Measurements from ENCODE around the gene FCMR. TPM values are rescaled to one million over a fixed set of nuclear protein-coding genes. Genes with fewer than 3 reads are reported as not detected.

The FCMR gene
- total and polyA plus RNA-seq, 2 donors (not counting 1 experiment from before 2014, with no cell fraction given): 711 to 931 TPM

- Histone ChIP-seq H3K4me2 (replicated peaks; ENCODE audit: low read depth, low read length, poor library complexity, severe bottlenecking) (peak overlapping the region; percentile 82), H4K20me1 (ENCODE audit: control insufficient read depth, insufficient read depth, low read length, poor library complexity, severe bottlenecking) (no peaks in the 10 kb centered on the region), H3K36me3 (replicated peaks in 1 of 2; ENCODE audit: control extremely low read depth in 1 of 2, control insufficient read depth in 1 of 2, extremely low read depth in 1 of 2, insufficient read depth in 2 of 2, low read length in 1 of 2) (no peaks in the 10 kb centered on the region), H3K27ac (ENCODE audit: low read length in 2 of 2) (peak overlapping the region; percentile 88 to 96), H3K4me3 (ENCODE audit: control extremely low read depth in 1 of 5, extremely low read depth in 1 of 5, insufficient read depth in 1 of 5, low read depth in 2 of 5, low read length in 4 of 5) (peak overlapping the region in 3 of 5 experiments; percentile 19 to 54 (median 31)), H3K27me3 (replicated peaks in 1 of 4; ENCODE audit: control extremely low read depth in 1 of 4, control insufficient read depth in 3 of 4, insufficient read depth in 4 of 4, low read length in 3 of 4) (no peaks in the 10 kb centered on the region), H3K9ac (ENCODE audit: low read length) (peak overlapping the region; percentile 54), H3K79me2 (ENCODE audit: control insufficient read depth, insufficient read depth, low read length) (peaks cover 83% of the 10 kb centered on the region), H2AFZ (ENCODE audit: insufficient read depth, low read depth, low read length, poor library complexity, severe bottlenecking) (peak overlapping the region; percentile 57), H3K4me1 (ENCODE audit: control insufficient read depth in 2 of 2, insufficient read depth in 2 of 2, low read length in 2 of 2) (peaks cover 88 to 91% of the 10 kb centered on the region in 2 donors), H3K9me3 (ENCODE audit: control extremely low read depth in 1 of 3, control insufficient read depth in 2 of 3, insufficient read depth in 1 of 3, low read length in 2 of 3) (no peaks in the 10 kb centered on the region)
- Mint-ChIP-seq H3K27ac (peak overlapping the region; percentile 99), H3K4me3 (peak overlapping the region; percentile 76), H3K4me1 (peaks cover 68% of the 10 kb centered on the region), H3K27me3 (no peaks in the 10 kb centered on the region), H3K9me3 (ENCODE audit: insufficient read depth) (no peaks in the 10 kb centered on the region)
- ChIA-PET POLR2A (interaction anchor here (1.6 to 5.6 kb wide), 3 partner anchors 8 to 24 kb away, joined by 4 to 81 read pairs (median 69); partner anchors contain the start of gene FCMR), CTCF (interaction anchor here (0.6 to 14.5 kb wide), 7 partner anchors 12 to 294 kb away, joined by 3 to 723 read pairs (median 78); partner anchors contain the start of genes DYRK3 and FCMR)
- no peak for TF ChIP-seq EZH2 (IDR thresholded peaks at IDR 0.05; ENCODE audit: borderline replicate concordance, insufficient read depth, low read depth, low read length, poor library complexity, severe bottlenecking)
- TF ChIP-seq, protein P1, sequence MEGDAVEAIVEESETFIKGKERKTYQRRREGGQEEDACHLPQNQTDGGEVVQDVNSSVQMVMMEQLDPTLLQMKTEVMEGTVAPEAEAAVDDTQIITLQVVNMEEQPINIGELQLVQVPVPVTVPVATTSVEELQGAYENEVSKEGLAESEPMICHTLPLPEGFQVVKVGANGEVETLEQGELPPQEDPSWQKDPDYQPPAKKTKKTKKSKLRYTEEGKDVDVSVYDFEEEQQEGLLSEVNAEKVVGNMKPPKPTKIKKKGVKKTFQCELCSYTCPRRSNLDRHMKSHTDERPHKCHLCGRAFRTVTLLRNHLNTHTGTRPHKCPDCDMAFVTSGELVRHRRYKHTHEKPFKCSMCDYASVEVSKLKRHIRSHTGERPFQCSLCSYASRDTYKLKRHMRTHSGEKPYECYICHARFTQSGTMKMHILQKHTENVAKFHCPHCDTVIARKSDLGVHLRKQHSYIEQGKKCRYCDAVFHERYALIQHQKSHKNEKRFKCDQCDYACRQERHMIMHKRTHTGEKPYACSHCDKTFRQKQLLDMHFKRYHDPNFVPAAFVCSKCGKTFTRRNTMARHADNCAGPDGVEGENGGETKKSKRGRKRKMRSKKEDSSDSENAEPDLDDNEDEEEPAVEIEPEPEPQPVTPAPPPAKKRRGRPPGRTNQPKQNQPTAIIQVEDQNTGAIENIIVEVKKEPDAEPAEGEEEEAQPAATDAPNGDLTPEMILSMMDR (IDR thresholded peaks at IDR 0.05): no peak
- intact Hi-C loops (cut with micrococcal nuclease): loop anchor here (5.0 kb wide), 1 partner anchor 393 kb away; the partner anchor contains the start of gene CD55
- 83% methylated on average over 1 of the region's 6 CpGs for WGBS (ENCODE audit: insufficient coverage)
- ATAC-seq (ENCODE audit: low read depth) (no peak), DNase-seq (peak; percentile 55)
Observed at GRCh38 chr1:206929524-206929923, 7.8 kb upstream of the FCMR start.

DNA sequence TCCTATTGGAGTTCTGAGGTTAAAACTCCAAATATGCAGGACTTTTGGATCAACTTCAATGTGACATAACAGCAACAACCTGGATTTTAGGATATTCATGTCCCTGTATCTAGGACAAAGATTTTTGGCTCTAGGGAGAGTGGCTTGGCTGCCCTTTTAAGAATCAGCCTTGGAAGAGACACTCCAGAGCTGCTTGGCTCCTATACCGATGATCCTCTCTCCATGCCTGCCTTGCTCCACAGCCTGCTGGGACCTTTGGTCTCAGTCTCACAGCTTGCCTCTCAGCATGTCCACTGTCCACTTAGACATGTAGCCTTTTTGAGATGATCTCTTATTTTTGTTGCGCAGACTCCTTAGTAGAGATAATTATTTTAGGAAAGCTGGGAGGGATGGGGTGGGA is 4.5 kb upstream of the FCMR start:
- Histone ChIP-seq H4K20me1 (ENCODE audit: control insufficient read depth, insufficient read depth, low read length, poor library complexity, severe bottlenecking) (no peaks in the 10 kb centered on the region), H3K4me2 (replicated peaks; ENCODE audit: low read depth, low read length, poor library complexity, severe bottlenecking) (peak overlapping the region; percentile 29), H2AFZ (ENCODE audit: insufficient read depth, low read depth, low read length, poor library complexity, severe bottlenecking) (no peak overlapping the region), H3K36me3 (replicated peaks in 1 of 2; ENCODE audit: control extremely low read depth in 1 of 2, control insufficient read depth in 1 of 2, extremely low read depth in 1 of 2, insufficient read depth in 2 of 2, low read length in 1 of 2) (no peaks in the 10 kb centered on the region), H3K27me3 (replicated peaks in 1 of 4; ENCODE audit: control extremely low read depth in 1 of 4, control insufficient read depth in 3 of 4, insufficient read depth in 4 of 4, low read length in 3 of 4) (no peaks in the 10 kb centered on the region), H3K4me1 (ENCODE audit: control insufficient read depth in 2 of 2, insufficient read depth in 2 of 2, low read length in 2 of 2) (peaks cover 92 to 94% of the 10 kb centered on the region in 2 donors), H3K9me3 (ENCODE audit: control extremely low read depth in 1 of 3, control insufficient read depth in 2 of 3, insufficient read depth in 1 of 3, low read length in 2 of 3) (no peaks in the 10 kb centered on the region), H3K4me3 (ENCODE audit: control extremely low read depth in 1 of 5, extremely low read depth in 1 of 5, insufficient read depth in 1 of 5, low read depth in 2 of 5, low read length in 4 of 5) (no peak overlapping the region), H3K79me2 (ENCODE audit: control insufficient read depth, insufficient read depth, low read length) (peaks cover 89% of the 10 kb centered on the region), H3K27ac (ENCODE audit: low read length in 2 of 2) (peak overlapping the region; percentile 88 to 96), H3K9ac (ENCODE audit: low read length) (no peak overlapping the region)
- ChIA-PET CTCF (interaction anchor here (0.6 to 14.5 kb wide), 7 partner anchors 7 to 301 kb away, joined by 3 to 723 read pairs (median 12); partner anchors contain the start of gene FCMR), POLR2A (interaction anchor here (1.8 to 2.7 kb wide), 2 partner anchors 11 to 21 kb away, joined by 8 to 11 read pairs; no protein-coding TSS in a partner anchor)
- ATAC-seq (ENCODE audit: low read depth) (no peak), DNase-seq (no peak)
- no peaks in the 10 kb centered on the region for H3K27me3 Mint-ChIP-seq
- H3K4me3 Mint-ChIP-seq: peak overlapping the region; percentile 21
- no peaks in the 10 kb centered on the region for H3K9me3 Mint-ChIP-seq (ENCODE audit: insufficient read depth)
- intact Hi-C loops (cut with micrococcal nuclease): loop anchor here (5.0 kb wide), 1 partner anchor 396 kb away; the partner anchor contains the start of gene CD55
- TF ChIP-seq, protein P1 (IDR thresholded peaks at IDR 0.05): no peak
- no peak for TF ChIP-seq EZH2 (IDR thresholded peaks at IDR 0.05; ENCODE audit: borderline replicate concordance, insufficient read depth, low read depth, low read length, poor library complexity, severe bottlenecking)
- 100% methylated on average over 2 of the region's 2 CpGs for WGBS (ENCODE audit: insufficient coverage)
- peaks cover 44% of the 10 kb centered on the region for H3K4me1 Mint-ChIP-seq
- peak overlapping the region; percentile 89 for H3K27ac Mint-ChIP-seq

Data from B cell (primary cell).